Measurements from ENCODE around the gene FZD4.
"Not testable (repeated sequence)": the region's sequence is repeated elsewhere in the genome, so short reads cannot be mapped to it uniquely, and the experiment has no call there.

Gene FZD4

DNA sequence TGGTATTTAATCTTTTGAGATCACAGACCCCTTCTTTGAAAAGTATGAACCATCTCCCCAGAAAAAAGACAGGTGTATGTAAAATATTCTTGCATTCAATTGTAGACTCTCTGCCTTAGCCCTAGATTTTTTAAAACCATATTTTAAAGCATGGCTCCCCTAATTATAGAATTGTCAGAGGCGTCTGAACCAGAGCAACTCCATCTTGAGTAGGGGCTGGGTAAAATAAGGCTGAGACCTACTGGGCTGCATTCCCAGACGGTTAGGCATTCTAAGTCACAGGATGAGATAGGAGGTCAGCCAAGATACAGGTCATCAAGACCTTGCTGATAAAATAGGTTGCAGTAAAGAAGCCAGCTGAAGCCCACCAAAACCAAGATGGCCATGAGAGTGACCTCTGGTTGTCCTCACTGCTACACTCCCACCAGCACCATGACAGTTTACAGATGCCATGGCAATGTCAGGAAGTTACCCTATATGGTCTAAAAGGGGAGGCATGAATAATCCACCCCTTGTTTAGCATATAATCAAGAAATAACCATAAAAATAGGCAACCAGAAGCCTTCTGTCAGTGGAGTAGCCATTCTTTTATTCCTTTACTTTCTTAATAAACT lies 17.9 kb downstream of the FZD4 start:
- not testable (repeated sequence) for DNase-seq

DNA sequence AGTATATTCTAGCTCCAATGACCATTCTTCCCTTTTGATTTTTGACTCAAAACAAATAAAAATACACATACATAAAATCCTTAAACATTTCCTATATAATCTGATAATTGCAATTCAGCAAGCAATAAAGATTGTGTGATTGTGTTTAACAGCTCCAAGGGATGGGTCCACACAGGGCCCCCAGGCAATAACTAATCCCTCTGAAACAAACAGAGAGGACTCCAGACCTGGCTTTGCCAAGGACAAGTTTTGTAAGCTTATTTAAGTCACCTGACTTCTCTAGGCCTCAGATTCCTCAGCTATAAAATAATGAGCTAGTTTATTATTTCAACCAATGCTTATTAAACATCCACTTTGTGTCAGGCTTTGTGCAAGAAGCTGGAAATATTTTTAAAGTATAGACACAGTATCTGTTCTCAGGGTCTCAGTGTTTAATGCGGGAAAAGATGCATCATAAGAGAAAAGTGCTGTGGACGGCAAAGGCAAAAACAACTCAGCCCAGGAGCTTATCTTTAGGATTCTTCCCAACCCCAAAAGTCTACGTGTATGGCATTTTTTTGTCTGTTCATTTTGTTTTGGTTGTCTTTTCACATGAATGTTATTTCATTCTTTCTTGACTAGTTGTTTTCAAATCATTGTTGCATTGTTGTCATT lies 20.1 kb downstream of the FZD4 start:
- no peak for DNase-seq

DNA sequence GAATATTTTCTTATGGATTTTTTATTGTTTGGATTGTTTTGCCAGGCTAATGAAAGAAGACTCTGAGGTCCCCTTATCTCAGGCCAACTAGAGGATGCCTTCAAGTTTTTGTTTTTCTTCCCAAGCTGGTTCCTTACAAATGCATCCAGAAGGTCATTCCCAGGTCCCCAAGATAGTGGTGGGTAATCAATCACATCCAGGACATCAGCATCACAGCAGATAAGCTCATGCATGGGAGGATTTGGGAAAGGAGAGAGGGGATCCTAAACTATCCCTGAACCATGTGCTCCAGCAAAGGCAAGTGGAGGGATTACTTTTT lies 20.7 kb downstream of the FZD4 start:
- no peak for DNase-seq

DNA sequence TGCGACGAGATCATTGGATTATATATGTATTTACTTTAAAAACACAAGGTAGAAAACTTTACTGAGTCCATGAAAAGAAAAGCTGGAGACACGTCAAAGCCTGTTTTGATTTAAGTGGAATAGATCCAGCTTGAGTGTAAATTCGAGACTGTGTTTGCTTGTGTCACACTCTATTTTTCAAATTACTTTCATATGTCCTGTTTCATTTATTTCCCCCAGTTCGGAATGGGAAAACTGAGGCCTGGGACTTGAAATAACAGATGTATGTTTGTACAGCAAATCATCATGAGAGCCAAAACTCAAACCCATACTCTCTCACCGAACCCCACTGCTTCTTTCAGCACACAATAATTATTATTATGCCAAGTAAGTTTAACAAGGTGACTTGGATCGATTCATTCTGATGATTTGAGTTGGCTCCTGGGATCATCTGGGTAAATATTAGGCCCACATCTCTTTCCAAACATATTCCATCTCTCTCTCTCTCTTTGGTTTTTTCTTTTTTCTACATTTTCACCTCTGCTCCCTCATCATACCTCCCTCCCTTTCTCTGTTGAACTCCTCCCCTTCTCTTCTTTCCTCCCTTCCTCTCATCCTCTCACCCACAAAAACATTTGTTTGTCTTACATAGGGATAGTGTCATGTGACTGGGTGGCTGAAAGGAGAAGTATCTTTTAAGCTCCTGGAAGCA lies 21.2 kb downstream of the FZD4 start:
- DNase-seq = no peak

DNA sequence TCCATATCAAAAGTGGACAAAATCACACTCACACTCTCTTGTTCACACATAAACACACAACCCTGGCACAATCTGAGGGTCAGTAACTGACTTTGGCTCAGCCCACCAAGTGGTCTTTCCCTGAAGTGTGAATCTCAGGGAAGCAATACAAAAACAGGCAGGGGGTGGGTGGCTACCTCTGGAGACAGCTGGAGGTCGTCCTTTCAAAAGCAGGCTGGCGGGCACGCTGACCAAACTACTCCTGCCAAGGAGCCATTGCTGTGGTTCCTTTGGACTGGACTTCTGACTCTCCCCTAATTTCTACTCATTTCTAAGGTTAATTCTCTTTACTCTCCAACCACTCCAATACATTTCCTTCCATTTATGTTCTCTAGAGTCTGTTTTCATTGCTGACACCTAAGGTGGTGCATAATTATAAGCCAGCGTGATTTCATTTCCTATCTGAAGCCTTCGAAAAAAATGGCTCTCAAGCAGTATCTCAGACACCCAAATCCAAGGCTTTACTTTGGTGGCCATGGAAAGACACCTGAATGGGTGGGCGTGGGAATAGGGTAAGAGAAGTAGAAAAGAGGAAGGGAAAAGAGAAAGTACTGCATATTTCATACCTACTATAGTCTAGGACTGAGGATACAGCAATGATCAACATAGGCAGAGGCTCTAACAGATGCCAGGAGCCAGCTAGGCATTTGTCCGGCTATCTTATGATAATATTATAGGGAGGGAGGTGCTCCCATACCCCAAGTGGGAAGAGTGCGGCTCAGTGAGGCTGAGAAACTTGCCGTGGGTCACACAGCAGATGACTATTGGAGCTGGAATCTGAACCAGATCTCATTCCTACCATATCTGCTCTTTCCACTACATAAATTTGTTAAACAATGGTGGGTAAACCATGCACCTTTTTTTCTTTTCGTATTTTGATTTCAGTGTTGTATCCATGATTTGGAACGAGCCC lies 22.0 kb downstream of the FZD4 start:
- no peak for DNase-seq

DNA sequence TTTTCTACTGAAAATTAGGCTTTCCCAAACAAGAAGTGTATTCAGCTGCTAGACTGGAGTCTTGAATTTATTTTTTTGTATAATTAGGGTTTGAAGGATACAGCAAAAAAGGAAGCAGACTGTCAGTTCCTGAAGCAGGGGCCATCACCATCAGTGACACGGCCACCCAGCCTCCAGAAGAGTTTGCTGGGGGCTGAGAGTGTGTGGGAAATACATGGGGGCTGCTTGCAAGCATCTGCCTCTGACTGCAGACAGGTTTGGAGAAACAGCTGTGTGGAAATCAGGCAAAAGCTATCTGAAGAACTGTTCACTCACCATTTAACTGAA lies 23.0 kb downstream of the FZD4 start:
- DNase-seq = no peak

DNA sequence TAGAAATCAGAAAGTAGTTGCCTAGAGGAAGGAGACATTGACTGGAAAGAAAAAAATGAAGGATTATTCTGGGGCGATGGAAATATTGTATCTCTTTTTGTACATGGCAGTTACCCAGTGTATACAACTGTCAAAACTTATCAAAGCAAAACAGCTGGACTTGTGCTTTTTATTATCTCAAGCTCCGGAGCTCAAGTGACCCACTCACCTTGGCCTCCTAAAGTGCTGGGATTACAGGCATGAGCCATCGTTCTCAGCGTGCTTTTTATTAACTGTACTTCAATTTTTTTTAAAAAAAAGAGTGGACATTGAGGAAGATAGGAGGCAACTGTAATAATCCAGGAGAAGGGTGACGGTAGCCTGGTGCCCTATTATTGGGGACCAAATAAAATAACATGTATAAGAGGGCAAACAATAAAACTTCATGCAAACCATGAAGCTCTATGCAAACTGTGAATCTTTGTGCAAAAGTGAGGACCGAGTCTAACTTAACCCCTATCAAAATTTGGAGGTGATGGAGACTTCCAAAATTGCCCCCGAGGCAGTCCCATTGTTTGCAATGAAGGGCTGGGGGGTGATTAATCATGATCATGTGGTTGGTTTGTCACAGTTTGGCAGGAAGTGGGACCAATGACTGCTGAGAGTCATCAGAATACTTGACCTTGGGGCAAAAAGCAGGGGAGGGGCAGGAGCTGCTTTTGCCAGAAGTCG lies 23.5 kb downstream of the FZD4 start:
- DNase-seq = no peak

DNA sequence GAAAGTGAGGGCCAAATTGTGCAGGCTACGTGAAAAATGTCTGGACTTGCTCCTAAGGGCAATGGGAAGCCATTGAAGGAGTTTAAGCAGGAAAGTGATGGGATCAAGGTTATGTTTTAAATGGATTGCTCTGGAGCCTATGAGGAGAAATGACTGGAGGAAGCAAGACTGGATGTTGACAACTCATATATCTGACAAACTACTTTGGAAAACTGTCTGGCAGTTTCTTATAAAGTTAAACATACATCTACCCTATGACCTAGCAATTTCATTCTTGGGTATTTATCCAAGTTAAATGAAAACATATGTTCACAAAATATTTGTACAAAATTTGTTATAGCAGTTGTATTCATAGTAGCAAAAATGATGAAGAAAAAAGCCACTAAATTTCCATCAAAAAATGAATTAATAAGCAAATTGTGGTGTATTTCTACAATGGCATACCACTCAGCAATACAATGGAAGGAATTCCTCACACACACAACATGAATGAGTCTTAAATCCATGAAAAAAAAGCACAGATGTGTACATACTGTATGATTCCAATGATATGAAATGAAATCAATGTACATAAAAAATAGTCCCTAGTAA lies 24.1 kb downstream of the FZD4 start:
- no peak for DNase-seq

DNA sequence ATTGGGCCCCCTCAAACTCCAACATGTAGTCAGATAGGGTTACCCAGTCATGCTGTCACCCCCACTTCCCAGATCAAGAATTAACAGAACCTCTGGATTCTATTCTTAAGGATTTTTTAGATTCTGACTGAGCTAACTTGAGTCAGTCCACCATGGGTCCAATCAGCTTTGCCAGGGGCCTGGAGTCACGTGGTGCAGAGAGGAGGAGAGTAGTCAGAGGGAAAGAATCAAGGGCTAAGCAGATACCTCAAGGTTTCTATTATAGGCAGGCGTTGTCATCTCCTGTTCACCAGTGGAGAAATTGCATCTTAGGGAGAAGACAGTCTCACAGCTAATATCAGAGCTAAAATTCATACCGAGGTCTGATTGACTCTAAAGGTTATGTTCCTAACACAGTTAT lies 28.2 kb downstream of the FZD4 start:
- no peak for DNase-seq

DNA sequence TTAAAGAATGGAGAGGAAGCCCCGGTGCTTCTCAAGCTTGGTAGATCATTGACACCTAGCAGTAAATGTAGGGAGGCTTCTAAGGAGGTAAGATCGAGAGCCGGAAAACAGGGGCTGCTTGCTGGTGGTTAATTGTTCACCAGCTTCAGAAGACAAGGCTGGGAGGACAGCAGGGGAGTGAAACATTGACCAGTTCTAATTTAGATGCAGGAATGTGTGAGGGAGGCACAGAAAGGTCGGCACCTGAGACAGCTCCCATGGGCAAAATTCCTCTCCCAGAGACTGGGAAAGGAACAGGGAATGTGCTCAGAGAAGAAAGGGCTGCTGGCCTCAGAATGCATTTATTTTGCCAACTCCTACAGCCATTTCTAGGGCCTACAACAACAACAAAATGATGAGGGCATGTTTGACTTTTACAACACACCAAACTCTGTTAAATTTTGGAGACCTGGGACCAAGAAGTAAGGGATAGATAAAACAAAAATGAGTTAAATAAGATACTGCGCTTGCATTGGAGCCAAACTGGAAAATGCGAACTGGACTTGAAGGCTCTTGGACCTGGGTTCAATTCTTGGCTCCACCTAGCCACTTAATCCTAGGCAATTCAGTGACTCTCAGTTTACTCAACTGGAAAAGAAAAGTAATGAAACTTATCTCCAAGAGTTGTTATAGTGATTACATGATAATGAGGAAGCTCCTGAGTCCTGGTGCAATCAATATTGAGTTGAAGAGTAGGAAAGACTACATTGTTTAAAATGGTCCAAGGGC lies 31.0 kb downstream of the FZD4 start:
- DNase-seq = no peak

DNA sequence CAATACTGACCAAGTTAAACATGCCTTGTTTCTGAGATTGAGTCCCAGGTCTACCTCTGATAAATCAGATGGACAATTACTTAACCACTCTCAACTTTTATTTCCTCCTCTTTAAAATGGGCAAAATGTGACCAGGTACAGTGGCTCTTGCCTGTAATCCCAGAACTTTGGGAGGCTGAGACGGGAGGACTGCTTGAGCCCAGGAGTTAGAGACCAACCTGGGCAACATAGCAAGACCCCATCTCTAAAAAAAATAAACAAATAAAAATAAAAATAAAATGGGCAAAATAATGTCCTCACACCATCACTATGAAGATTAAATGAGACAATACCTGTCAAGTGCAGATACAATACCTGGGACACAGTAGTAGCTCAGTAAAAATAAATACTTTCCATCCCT lies 33.0 kb downstream of the FZD4 start:
- DNase-seq = no peak

DNA sequence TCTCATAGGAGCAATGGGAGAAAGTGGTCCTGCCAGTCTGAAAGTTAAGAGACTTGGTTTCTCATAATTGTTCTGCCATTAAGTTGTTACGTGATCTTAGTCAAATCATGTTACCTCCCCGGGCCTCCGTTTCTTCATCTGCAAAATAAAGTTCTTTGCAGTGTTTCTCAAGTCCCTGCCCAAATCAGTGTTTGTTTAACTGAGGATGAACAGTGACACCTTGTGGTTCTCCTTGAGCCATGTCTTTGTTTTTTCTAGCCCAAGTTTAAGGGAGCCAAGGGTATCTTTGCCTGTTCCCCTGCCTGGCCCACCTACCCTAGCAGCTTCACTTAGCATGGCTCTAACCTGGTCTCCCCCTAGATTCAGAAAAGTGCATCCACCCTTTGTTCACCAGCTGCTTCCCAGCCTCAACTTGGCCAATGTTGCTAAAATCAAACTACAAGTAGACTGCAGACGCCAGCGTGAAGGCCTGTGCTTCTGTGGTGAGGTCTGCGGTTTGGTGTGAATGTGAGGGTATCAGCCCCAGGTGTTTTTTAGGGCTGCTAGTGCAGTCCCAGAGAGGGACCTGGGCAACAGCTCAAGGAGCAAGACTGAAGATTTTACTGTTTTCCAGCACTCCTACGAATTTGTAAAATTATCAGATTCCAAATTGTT lies 35.5 kb downstream of the FZD4 start:
- DNase-seq = no peak

DNA sequence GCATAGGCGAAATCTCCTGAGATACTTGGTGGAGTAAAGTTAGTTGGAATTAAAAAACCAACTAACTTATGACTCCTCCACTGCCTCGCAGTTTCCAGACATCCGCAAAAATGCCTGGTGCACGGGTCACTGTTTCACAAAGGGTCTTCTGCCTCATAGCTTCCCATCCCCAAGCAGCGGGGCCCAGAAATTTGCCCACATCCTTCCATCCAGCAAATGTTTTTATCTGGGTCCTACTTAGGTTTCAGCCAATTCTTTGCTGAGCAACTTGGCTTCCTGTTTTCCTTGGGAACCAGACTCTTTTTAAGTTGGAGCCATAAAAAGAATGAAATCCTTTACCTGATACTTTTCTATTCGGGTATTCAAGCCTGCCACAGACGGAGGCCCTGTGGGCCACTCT lies 36.2 kb downstream of the FZD4 start:
- DNase-seq = no peak

DNA sequence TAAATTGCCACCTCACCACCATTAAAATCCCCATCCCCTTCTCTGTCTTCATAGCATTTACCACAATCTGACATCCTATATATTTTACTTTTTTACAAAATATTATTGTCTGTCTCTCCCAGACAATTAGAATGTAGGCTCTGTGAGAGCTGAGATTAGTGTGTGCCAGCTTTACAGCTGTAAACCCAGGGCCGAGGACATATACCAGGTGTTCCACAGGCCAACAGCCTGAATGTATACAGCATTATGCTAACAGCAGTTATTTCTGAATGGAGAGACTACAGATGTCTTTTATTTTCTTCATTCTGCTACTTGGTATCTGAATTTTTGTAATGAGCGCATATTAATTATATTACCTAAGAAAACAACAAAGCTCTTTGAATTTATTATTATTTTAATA lies 36.7 kb downstream of the FZD4 start:
- DNase-seq = no peak

DNA sequence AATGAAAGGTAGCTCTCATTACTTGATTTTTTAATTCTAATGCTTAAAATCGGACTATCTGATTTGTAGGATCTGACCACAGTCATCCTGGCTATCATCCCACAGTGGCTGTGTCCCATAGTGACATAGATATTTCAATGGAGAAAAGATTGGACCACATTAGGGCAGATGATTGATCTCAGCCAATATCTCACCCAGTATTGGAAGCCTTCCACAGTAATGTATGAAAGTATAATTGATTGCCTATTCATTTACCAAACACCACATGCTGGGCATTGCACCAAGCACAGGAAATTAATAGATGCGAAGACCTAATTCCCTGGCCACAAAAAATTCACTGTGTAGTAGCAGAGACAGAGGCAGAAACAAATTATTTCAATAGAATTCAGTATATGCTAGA lies 37.6 kb downstream of the FZD4 start:
- no peak for DNase-seq

DNA sequence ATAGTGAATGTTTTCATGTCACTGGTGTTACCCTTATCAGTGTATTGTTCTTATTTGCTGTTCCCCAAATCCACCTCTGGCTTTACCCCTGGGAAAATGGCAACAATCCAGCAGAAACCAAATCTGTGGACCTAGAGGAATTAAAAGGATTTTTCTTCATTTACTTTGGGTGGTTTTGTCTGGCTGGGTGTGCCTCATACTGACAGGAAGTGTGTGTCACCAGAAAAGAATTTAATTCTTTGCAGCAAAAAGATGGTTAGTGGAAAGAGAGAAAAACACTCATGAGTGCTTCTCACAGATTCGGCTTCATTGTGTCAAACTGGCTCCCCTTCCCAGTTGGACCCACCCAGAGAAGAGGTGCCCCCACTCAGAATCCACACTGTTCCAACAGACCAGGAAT lies 38.9 kb downstream of the FZD4 start:
- DNase-seq = no peak

DNA sequence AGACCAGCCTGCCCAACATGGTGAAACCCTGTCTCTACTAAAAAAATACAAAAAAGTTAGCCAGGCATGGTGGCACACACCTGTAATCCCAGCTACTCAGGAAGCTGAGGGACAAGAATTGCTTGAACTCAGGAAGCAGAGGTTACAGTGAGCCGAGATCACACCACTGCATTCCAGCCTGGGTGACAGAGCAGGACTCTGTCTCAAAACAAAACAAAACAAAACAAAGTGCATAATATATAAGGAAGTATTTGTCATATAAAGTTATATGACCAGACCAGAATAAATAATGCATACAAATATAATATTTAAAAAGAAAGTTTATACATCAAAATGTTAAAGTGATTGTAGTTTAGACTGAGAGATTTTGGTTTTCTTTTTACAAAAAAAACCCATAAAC lies 39.3 kb downstream of the FZD4 start:
- not testable (repeated sequence) for DNase-seq

DNA sequence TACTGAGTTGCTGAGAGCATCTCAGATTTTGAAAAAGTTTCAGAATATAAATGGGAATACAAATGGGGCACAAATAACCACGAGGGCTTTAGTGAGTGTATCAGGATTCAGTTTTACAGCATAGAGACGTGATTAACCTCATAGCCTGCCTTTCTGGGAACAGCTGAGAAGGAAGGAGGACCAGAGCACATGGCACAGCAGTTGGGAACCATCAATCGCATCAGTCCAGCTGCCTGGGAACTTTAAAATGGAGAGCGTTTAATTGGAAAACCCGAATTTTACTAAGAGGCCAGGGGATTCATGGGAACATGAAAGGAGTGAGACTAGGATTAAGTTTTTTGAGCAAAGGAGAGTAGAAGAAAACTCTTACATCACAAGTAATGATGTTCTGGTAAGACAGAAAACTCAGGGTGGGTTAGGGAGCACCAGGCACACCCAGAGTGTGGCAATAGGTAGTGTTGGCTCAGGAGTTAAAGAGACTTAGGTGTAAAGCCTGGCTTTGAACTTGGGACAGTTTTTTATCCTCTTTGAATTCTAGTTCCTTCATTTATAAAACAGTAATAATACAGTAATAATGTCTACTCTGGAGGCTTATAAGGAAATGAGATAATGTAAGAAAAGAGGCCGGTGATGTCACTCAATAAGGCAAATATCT lies 40.2 kb downstream of the FZD4 start:
- no peak for DNase-seq

DNA sequence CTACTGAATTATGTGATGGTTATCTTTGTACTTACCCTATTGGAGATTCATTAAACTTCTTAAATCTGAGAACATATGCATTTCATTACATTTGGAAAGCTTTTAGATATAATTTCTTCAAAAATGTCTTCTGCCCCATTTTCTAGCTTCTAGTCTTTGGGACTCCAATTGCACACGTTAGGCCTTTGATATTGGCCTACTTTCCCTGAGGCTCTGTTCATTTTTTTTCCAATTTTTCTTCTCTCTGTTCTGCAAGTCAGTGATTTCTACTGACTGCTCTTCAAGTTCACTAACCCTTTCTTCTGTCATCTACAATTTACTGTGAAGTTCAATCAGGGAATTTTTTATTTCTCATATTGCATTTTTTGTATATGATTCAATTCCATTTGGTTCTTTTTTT lies 43.0 kb downstream of the FZD4 start:
- no peak for DNase-seq

DNA sequence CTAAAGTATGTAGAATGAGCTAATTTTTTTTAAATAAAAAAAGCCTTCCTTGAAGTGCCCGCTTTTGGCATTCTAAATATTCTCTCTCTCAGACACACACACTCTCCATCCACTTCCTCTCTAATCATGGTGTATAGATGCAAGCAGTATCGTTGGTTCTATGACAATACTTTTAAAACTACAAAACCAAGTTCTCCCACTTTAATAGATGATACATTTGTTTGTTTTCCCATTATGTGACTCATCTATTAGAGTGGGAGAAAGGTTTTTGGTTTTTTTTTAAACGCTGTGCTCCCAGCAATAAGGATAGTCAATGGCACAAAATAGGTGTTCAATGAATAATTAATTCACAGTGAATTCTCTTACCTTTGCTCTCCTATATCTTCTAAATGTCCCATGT lies 44.6 kb downstream of the FZD4 start:
- no peak for DNase-seq

DNA sequence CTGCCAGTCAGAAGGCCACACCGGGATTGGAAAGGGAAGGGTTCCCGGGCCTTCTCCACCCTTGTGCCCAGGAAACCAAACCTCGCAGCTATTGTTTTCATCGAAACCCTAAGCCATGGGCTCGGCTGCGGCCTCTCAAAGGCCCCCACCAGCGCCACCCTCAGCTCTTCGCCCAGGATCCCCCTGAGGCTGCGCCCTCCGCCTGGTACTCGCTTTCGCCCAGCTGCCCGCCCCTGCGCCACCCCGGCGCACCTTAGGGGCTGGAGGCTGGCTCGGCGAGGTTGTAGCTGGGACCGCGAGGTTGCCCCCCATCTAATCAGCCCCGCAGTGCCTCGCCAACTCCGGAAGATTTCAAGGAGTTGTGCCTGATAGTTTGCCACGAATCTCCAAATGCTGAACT lies 49.0 kb downstream of the FZD4 start:
- no peak for DNase-seq

Measured in activated gamma-delta T cell treated with Interleukin-2 at 50 U/mL for 16 hours (primary cell).